OCI-LY1 (cell line): ENCODE data around the gene RAB10.

Experiments used
- H2AFZ ChIP-seq: fragments of 200-600 bp; sonication (generic), shearing (Covaris generic); 2 replicates; pipeline ENCODE4 v1.6.0; 2014; ENCODE audit warnings: antibody characterized with exemption, mild to moderate bottlenecking, low read length
- H3F3A ChIP-seq: fragments of 200-600 bp; sonication (generic), shearing (Covaris generic); 2 replicates; pipeline ENCODE4 v1.6.0; 2014; ENCODE audit warnings: mild to moderate bottlenecking, antibody characterized with exemption, low read length, moderate library complexity; ENCODE audit not compliant: insufficient read depth
- H3K27ac ChIP-seq: fragments of 200-600 bp; sonication (generic); 2 replicates; pipeline ENCODE4 v1.5.1; 2014; ENCODE audit warnings: low read length, mixed run types, mild to moderate bottlenecking, low read depth; ENCODE audit not compliant: poor library complexity, severe bottlenecking
- H3K27me3 ChIP-seq: fragments of 200-600 bp; sonication (generic); 2 replicates; pipeline ENCODE4 v1.6.0; 2014; ENCODE audit warnings: antibody characterized with exemption, mild to moderate bottlenecking, low read length, moderate library complexity; ENCODE audit not compliant: insufficient read depth
- H3K36me3 ChIP-seq: fragments of 200-600 bp; sonication (generic); 2 replicates; pipeline ENCODE4 v1.6.1; 2014; ENCODE audit warnings: mild to moderate bottlenecking, antibody characterized with exemption, low read length, moderate library complexity, mixed read lengths; ENCODE audit not compliant: insufficient read depth
- H3K4me1 ChIP-seq: fragments of 200-600 bp; sonication (generic); 2 replicates; pipeline ENCODE4 v1.5.1; 2014; ENCODE audit warnings: mild to moderate bottlenecking, low read length, moderate library complexity; ENCODE audit not compliant: insufficient read depth, severe bottlenecking
- H3K4me2 ChIP-seq: fragments of 200-600 bp; sonication (generic), shearing (Covaris generic); 2 replicates; pipeline ENCODE4 v1.6.1; 2014; ENCODE audit warnings: low read length
- H3K4me3 ChIP-seq: fragments of 200-600 bp; sonication (generic); 2 replicates; pipeline ENCODE4 v1.5.1; 2014; ENCODE audit warnings: low read length, low read depth, mild to moderate bottlenecking, mixed read lengths; ENCODE audit not compliant: poor library complexity, severe bottlenecking
- H3K79me2 ChIP-seq: fragments of 200-600 bp; shearing (Covaris generic); 2 replicates; pipeline ENCODE4 v1.6.1; 2016; ENCODE audit warnings: mixed run types, low read length, mixed read lengths; ENCODE audit not compliant: insufficient read depth
- H3K9ac ChIP-seq: fragments of 200-600 bp; sonication (generic), shearing (Covaris generic); 2 replicates; pipeline ENCODE4 v1.6.1; 2014; ENCODE audit warnings: mild to moderate bottlenecking, low read length, mixed read lengths
- H3K9me2 ChIP-seq: fragments of 200-600 bp; sonication (generic), shearing (Covaris generic); 2 replicates; pipeline ENCODE4 v1.6.1; 2014; ENCODE audit warnings: low read depth, mild to moderate bottlenecking, low read length, mixed read lengths
- H3K9me3 ChIP-seq: fragments of 200-600 bp; shearing (Covaris generic); 2 replicates; pipeline ENCODE4 v1.6.1; 2014; ENCODE audit warnings: low read length, mixed read lengths
- H4K20me1 ChIP-seq: fragments of 200-600 bp; sonication (generic), shearing (Covaris generic); 2 replicates; pipeline ENCODE4 v1.6.0; 2016; ENCODE audit warnings: mild to moderate bottlenecking, low read length; ENCODE audit not compliant: insufficient read depth
- EZH2 ChIP-seq: fragments of 200-600 bp; sonication (generic), shearing (Covaris generic); IDR thresholded peaks from 2 replicates; pipeline ENCODE4 v1.8.0; 2017; ENCODE audit warnings: borderline replicate concordance, mixed run types, mild to moderate bottlenecking, antibody characterized with exemption, low read length, moderate library complexity, mixed read lengths
- TF ChIP-seq, protein P1 (sequence below): fragments of 200-600 bp; sonication (generic), shearing (Covaris generic); IDR thresholded peaks from 2 replicates; pipeline ENCODE4 v1.5.1; 2017; ENCODE audit warnings: mild to moderate bottlenecking, antibody characterized with exemption, low read length, moderate library complexity, mixed read lengths

Gene RAB10

DNA sequence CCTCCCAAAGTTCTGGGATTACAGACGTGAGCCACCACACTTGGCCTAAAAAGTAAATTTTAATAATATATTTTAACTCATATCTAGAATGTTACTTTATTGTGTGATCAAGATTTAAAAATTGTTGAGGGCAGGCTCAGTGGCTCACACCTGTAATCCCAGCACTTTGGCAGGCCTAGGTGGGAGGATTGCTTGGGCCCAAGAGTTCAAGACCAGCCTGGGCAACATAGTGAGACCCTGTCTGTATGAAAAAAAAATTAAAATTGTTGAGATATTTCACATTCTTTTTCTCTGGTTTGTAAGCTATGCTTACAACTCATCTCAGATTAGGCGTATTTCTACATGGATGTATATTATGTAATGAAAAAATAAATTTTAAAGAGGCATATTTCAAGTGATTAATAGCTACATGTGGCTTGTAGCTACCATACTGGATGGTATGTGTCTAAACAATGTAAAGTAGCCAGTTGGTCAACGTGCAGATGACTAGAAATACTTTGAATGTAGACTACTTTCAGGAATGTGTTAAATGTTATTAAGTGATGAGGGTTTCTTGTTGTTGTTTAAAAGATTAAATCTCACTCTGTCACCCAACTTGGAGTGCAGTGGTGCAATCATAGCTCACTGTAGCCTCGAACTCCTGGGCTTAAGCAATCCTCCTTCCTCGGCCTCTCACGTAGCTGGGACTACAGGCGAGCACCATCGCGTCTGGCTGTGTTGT is 5.9 kb downstream of the RAB10 start:
- H3K9ac ChIP-seq, result no peak overlapping the region
- TF ChIP-seq EZH2, result no peak
- TF ChIP-seq, protein P1, sequence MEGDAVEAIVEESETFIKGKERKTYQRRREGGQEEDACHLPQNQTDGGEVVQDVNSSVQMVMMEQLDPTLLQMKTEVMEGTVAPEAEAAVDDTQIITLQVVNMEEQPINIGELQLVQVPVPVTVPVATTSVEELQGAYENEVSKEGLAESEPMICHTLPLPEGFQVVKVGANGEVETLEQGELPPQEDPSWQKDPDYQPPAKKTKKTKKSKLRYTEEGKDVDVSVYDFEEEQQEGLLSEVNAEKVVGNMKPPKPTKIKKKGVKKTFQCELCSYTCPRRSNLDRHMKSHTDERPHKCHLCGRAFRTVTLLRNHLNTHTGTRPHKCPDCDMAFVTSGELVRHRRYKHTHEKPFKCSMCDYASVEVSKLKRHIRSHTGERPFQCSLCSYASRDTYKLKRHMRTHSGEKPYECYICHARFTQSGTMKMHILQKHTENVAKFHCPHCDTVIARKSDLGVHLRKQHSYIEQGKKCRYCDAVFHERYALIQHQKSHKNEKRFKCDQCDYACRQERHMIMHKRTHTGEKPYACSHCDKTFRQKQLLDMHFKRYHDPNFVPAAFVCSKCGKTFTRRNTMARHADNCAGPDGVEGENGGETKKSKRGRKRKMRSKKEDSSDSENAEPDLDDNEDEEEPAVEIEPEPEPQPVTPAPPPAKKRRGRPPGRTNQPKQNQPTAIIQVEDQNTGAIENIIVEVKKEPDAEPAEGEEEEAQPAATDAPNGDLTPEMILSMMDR, result no peak
- no peak overlapping the region for H3K4me2 ChIP-seq
- H3K79me2 ChIP-seq, result peaks cover 99% of the 10 kb centered on the region
- H3K36me3 ChIP-seq, result peaks cover 59% of the 10 kb centered on the region
- H3K4me1 ChIP-seq, result peaks cover 31% of the 10 kb centered on the region
- no peaks in the 10 kb centered on the region for H3F3A ChIP-seq
- no peak overlapping the region for H2AFZ ChIP-seq
- no peak overlapping the region for H3K27ac ChIP-seq
- no peaks in the 10 kb centered on the region for H3K27me3 ChIP-seq
- no peaks in the 10 kb centered on the region for H3K9me2 ChIP-seq
- no peaks in the 10 kb centered on the region; the same call in 1 of the 2 replicates for H4K20me1 ChIP-seq
- no peaks in the 10 kb centered on the region for H3K9me3 ChIP-seq
- no peak overlapping the region for H3K4me3 ChIP-seq

GRCh38 chr2:26043109-26043508 is 9.2 kb downstream of the RAB10 start:
- no peaks in the 10 kb centered on the region for H3F3A ChIP-seq
- H3K9me2 ChIP-seq, result no peaks in the 10 kb centered on the region
- no peak overlapping the region for H3K9ac ChIP-seq
- no peak overlapping the region for H2AFZ ChIP-seq
- peaks cover 17% of the 10 kb centered on the region for H3K4me1 ChIP-seq
- no peak overlapping the region for H3K4me3 ChIP-seq
- peaks cover 62% of the 10 kb centered on the region for H3K36me3 ChIP-seq
- no peaks in the 10 kb centered on the region for H3K27me3 ChIP-seq
- H3K4me2 ChIP-seq, result no peak overlapping the region
- H3K79me2 ChIP-seq, result peaks cover 96% of the 10 kb centered on the region
- H3K27ac ChIP-seq, result no peak overlapping the region
- H4K20me1 ChIP-seq, result no peaks in the 10 kb centered on the region
- TF ChIP-seq, protein P1, result no peak
- TF ChIP-seq EZH2, result no peak
- H3K9me3 ChIP-seq, result peaks cover under 1% of the 10 kb centered on the region; the same call in 1 of the 2 replicates

DNA sequence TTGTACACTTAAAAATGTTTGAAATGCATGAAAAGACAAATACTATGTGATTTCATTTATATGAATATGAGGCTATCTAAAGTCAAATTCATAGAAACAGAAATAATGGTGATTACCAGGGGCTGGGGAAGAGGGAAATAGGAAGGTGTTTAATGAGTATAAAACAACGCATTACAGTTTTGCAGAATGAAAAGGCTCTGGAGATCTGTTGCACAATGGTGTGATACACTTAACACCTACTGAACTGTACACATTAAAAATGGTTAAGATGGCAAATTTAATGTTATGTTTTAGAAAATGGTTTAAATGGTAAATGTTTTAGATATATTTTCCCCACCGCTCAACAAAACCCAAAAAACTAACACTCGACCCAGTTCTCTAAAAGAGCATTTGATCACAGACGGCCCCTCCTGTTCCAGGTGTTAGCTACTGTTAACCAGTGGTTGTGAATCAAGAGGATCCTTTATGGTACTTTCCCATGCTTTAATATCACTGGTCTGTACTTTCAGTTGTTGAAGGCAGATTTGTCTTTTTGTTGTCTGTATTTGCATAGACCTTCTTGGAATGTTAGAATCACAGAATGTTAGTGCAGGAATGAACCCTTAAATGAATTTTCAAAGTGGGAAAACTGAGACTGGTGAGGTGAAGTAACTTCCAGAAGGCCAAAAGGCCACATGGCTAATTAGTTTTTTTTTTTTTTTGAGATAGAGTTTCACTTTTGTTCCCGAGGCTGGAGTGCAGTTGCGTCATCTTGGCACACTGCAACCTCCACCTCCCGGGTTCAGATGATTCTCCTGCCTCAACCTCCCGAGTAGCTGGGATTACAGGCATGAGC is 10.2 kb downstream of the RAB10 start:
- Histone ChIP-seq H3K4me3 (no peak overlapping the region), H3K9me3 (peaks cover 3% of the 10 kb centered on the region; the same call in 1 of the 2 replicates), H3K79me2 (peaks cover 96% of the 10 kb centered on the region), H3K27ac (no peak overlapping the region), H3K4me1 (peaks cover 17% of the 10 kb centered on the region), H3K27me3 (no peaks in the 10 kb centered on the region), H3K4me2 (no peak overlapping the region), H2AFZ (no peak overlapping the region), H3F3A (no peaks in the 10 kb centered on the region), H4K20me1 (no peaks in the 10 kb centered on the region), H3K36me3 (peaks cover 70% of the 10 kb centered on the region), H3K9me2 (no peaks in the 10 kb centered on the region), H3K9ac (no peak overlapping the region)
- no peak for TF ChIP-seq EZH2
- TF ChIP-seq, protein P1, result no peak
